ENCODE data around the gene MRPL40. TPM values are rescaled to one million over a fixed set of nuclear protein-coding genes. Genes with fewer than 3 reads are reported as not detected.

Gene MRPL40
- total and polyA plus RNA-seq, 2 experiments from 2014 or later, result 15.5 to 53.5 TPM

GRCh38 chr22:19420321-19420720 lies 12.0 kb upstream of the MRPL40 start:
- no peaks in the 10 kb centered on the region for H3K9me2 ChIP-seq (ENCODE audit: insufficient read depth)
- peaks cover 73% of the 10 kb centered on the region for H4K20me1 ChIP-seq (replicated peaks; ENCODE audit: insufficient read depth)
- no peak overlapping the region for H2AFZ ChIP-seq
- peaks cover 23% of the 10 kb centered on the region for H3K4me1 ChIP-seq (ENCODE audit: insufficient read depth)
- ATAC-seq (no peak), DNase-seq (ENCODE audit: low spot score) (no peak)
- peaks cover 100% of the 10 kb centered on the region for H3K79me2 ChIP-seq (replicated peaks; ENCODE audit: insufficient read depth)
- peaks cover 34% of the 10 kb centered on the region for H3K4me1 Mint-ChIP-seq
- TF ChIP-seq EZH2 (IDR thresholded peaks at IDR 0.05; ENCODE audit: low read depth, unreplicated experiment), result no peak
- no peak for TF ChIP-seq JUNB (IDR thresholded peaks at IDR 0.05; ENCODE audit: unreplicated experiment)
- no peak for TF ChIP-seq ETS1 (IDR thresholded peaks at IDR 0.05)
- no peak for TF ChIP-seq STAT1 (IDR thresholded peaks at IDR 0.05; ENCODE audit: unreplicated experiment)
- no peak for TF ChIP-seq EZH2phosphoT487 (IDR thresholded peaks at IDR 0.05; ENCODE audit: unreplicated experiment)
- no peak for TF ChIP-seq CREB1 (CRISPR knock-in tag; IDR thresholded peaks at IDR 0.05; ENCODE audit: low read depth)
- TF ChIP-seq NANOG (IDR thresholded peaks at IDR 0.05; ENCODE audit: borderline replicate concordance), result no peak
- no peak for TF ChIP-seq CTCF (conservative IDR thresholded peaks at IDR 0.05; ENCODE audit: low read depth in 2 of 2)
- TF ChIP-seq ZNF462 (CRISPR knock-in tag; IDR thresholded peaks at IDR 0.05), result no peak
- TF ChIP-seq ZNF331 (CRISPR knock-in tag; IDR thresholded peaks at IDR 0.05; ENCODE audit: low read depth), result no peak
- no peak for TF ChIP-seq REST (IDR thresholded peaks at IDR 0.05; ENCODE audit: unreplicated experiment)
- H3K27me3 Mint-ChIP-seq (ENCODE audit: insufficient read depth, low read depth, poor library complexity), result no peaks in the 10 kb centered on the region
- no peaks in the 10 kb centered on the region; the same call in 2 of the 3 replicates for H3K9me3 Mint-ChIP-seq
- no peaks in the 10 kb centered on the region for H3K36me3 ChIP-seq (ENCODE audit: insufficient read depth)
- H3K4me3 ChIP-seq, result no peak overlapping the region
- H3K27ac ChIP-seq (ENCODE audit: low read depth), result no peak overlapping the region
- H3K4me2 ChIP-seq, result no peak overlapping the region
- no peaks in the 10 kb centered on the region for H3F3A ChIP-seq (replicated peaks; ENCODE audit: low read depth)
- no peaks in the 10 kb centered on the region for H3K27me3 ChIP-seq (ENCODE audit: insufficient read depth)
- H3K36me3 Mint-ChIP-seq (ENCODE audit: low read depth), result peaks cover 13% of the 10 kb centered on the region
- no peak overlapping the region for H3K4me3 Mint-ChIP-seq
- H3K27ac Mint-ChIP-seq, result no peak overlapping the region

Measured in GM23338 (cell line).